22Rv1 (cell line): Measurements from ENCODE around the gene TUBG2.

Experiments
- H3K27ac ChIP-seq: fragments of 450-650 bp; 2 replicates; pipeline ENCODE4 v1.5.1; 2017
- ZFX ChIP-seq: fragments of 450-650 bp; IDR thresholded peaks from 2 replicates; pipeline ENCODE4 v1.6.1; 2017; ENCODE audit warnings: antibody characterized with exemption, borderline replicate concordance
- TF ChIP-seq, protein P1 (sequence below): fragments of 450-650 bp; IDR thresholded peaks from 2 replicates; pipeline ENCODE4 v1.5.1; 2017; ENCODE audit warnings: mild to moderate bottlenecking

The TUBG2 gene

DNA sequence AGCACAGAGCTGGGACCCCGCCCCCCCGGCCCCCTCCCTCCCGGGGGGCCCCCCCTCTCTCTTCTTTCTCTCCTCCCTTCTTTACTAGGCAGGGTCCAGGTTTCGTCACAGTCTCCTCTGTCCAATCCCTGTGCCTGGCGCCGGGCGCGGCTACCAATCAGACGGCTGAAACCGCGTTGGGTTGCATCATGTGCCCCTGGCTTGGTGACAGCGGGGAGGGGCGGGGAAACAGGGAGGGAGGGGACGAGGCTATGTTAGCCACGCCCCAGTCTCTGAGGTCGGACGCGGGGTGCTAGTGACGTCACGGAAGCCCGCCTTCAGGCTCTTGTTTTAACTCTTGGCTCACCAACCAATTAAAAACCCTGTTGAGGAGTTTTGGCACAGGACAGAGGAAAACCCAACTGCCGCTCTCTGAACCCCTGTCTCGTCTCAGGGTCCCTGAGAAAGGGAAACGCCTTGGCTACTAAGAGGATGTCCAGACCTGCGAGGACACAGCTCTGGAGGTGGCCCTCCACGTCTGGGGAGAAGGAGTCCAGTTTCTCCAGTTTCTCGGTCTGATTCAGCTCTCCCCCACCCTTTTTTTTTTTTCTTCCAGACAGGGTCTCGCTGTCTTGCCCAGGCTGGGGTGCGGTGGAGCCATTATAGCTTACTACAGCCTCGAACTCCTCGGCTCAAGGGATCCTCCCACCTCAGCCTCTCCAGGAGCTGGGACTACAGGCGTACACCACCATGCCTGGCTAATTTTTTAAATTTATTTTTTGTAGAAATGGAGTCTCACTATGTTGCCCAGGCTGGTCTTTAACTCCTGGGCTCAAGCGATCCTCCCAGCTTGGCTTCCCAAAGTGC lies 18.2 kb downstream of the TUBG2 start:
- H3K27ac ChIP-seq = peak overlapping the region; percentile 99
- TF ChIP-seq, protein P1, sequence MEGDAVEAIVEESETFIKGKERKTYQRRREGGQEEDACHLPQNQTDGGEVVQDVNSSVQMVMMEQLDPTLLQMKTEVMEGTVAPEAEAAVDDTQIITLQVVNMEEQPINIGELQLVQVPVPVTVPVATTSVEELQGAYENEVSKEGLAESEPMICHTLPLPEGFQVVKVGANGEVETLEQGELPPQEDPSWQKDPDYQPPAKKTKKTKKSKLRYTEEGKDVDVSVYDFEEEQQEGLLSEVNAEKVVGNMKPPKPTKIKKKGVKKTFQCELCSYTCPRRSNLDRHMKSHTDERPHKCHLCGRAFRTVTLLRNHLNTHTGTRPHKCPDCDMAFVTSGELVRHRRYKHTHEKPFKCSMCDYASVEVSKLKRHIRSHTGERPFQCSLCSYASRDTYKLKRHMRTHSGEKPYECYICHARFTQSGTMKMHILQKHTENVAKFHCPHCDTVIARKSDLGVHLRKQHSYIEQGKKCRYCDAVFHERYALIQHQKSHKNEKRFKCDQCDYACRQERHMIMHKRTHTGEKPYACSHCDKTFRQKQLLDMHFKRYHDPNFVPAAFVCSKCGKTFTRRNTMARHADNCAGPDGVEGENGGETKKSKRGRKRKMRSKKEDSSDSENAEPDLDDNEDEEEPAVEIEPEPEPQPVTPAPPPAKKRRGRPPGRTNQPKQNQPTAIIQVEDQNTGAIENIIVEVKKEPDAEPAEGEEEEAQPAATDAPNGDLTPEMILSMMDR = no peak
- no peak for TF ChIP-seq ZFX

DNA sequence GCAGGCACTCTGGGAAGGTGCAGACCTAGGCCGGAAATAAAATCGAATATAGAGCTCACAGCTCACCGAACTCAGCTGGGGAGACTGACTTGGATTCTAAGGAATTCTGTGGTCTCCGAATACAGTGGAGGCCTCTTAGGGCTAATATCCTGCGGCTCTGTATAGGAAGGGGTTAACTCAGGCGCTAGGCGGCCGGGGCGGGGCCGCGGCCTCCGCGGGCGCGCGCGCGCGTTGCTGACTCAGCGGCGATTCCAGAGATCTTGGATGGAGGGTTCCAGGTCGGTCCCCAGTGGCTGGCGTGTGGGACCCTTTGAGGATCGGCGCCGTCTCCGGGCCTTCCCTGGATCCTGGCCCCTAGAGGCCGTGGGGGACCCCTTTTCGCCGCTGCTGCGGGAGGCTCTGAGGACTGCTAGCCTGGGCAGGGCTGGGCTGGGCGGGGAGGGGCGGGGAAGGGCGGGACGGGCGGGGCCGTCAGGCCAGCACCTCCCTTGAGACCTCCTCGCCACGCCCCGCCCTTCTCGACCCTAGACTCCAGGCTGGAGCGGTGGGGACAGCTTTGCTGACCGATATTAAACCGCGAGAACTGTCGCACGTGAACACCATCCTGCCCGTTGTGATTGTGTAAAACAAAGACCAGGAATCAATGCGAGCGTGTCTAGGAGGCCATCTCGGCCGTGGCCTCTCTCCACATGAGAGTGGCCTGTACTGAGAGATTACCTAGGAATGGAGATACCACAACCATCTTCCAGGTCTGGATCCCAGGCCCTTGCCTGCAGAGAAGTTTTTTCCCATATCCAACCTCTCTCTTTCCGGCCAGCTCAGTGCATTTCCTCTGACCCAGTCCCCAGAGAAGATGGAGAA lies 19.1 kb downstream of the TUBG2 start:
- no peak for TF ChIP-seq ZFX
- TF ChIP-seq, protein P1 = no peak

DNA sequence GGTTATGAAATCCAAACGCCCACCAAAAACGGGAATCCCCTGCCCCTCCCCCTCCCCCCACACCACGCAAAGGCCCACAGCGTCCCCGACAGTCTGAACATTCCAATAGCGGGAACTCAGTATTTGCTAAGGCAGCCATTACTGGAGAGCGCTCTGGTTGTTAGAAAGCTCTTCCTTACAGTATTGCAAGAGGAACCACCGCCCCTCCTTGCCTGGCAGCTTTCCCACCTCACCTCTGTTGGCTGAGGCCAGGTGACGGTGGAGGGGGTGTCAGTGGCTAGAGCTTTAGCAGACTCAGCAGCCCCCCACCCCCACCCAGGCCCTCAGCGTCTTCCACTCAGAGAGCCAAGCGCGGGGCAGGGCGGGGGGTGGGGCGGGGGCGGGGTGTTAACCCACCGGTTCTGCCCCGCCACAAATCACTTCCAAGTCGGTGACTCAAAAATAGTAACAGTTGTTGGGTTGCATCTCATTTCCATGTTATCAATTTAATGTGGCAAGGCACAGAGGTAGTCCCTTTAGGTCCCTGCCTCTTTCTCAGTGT lies 19.9 kb downstream of the TUBG2 start:
- peak overlapping the region; percentile 99 for H3K27ac ChIP-seq
- TF ChIP-seq, protein P1 = no peak
- no peak for TF ChIP-seq ZFX

More for the DNA sequence above, 19.1 kb downstream of the TUBG2 start:
- H3K27ac ChIP-seq = peak overlapping the region; percentile 99

DNA sequence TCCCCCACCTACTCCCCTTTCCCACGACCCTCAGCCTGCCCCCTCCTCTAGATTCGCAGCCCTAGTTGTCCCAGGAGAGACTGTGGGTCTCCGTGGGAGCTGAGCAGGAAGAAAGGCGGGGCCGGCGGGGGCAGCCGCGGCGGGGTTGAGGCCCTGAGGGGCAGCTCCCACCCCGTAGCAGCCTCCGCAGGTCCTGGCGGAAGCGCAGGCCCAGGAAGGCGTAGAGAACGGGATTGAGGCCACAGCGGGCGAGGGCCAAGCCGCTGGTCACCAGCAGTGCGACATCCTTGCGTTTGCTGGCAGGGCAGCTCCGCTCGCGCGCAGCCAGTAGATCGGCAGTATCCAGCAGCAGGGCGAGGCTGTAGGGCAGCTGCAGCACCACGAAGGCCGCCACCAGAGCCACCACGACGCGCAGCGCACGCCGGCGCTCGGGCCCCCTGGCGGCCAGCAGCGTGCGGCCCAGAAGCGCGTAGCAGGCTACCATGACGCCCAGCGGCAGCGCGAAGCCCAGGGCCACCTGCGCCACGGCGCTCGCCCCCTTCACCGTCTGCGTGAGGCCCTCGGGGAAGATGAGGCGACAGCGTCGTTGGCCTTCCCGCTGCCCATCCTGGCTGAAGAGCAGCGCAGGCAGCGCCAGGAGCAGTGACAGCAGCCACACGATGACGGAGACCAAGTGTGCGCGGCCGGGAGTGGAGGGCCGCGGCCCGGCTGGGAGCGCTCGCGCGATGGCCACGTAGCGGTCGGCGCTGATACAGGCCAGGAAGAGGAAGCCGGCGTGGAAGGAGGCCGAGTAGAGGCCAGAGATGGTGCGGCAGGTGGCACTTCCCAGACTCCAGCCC lies 20.6 kb downstream of the TUBG2 start:
- TF ChIP-seq ZFX = 0 out of 2 replicates have a peak, but pooled peaks have one; percentile 62
- TF ChIP-seq, protein P1 = peak; percentile 92
- H3K27ac ChIP-seq = peak overlapping the region; percentile 99

DNA sequence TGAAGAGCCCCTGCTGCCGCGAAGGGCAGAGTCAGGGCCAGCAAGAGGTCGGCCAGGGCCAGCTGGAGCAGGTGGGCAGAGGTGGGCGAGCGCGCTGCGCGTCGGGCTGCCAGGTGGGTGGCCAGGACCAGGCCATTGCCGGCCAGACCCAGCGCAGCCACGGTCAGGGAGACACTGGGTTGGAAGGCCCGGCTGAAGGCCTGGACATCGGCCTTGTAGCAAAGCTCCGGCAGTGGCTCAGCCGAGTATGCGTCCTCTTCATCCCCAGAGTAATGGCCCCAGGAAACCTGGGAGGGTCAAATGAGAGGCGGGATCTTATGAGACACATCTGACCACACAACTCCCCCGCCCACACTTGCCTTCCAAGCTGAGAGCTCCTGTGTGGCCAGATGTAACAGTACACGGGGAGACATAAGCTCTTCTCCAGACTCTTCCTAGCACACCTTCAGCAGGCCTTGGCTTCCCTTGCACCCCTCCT lies 21.3 kb downstream of the TUBG2 start:
- H3K27ac ChIP-seq = peak overlapping the region; percentile 99
- TF ChIP-seq ZFX = no peak
- TF ChIP-seq, protein P1 = no peak

DNA sequence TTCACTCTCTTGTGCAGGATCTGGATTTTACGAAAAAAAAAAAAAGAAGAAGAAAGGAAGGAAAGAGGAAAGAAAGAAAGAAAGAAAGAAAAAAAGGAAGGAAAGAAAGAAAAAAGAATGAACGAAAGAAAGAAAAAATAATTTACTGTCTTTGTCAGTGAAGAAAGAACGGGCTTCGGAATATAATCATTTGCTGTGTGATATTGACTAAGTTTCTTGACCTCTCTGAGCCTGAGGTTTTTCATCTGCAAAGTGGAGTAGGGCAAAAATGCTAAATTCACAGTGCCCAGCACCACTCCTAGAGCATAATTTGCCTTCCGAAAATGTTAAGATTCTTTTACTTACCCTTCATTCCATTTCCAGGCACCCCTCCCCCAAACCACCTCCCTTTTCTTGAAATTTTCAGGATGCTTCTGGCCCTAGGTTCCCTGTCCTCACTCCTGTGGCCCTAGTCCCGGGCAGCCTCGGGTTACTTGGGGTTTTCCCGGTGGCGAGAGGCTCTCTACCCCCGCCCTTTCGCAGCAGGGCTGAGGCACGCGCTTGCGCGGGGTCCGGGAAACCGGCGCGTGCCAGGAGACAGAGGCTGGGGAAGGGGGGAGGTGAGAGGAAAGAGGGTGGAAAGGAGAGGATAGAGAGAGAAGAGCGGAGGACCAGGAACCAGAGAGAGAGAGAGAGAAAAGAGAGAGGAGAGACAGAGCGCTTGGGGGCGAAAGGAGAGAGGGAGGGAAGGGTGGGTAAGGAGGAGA lies 23.1 kb downstream of the TUBG2 start, which contains the start of gene CNTNAP1:
Gene CNTNAP1 (plus strand): TSS at position 556 of the 746 bp plus-strand sequence. CDS start 299 bp downstream, outside the sequence.
- TF ChIP-seq ZFX = no peak
- TF ChIP-seq, protein P1 = no peak
- H3K27ac ChIP-seq = peak within 1 kb of the TSS; percentile 99
